NCI-H2227 (cell line): ENCODE measurements around the gene SPAST.
A peak's percentile ranks its signal among the peaks of the same experiment; 100 is the strongest.
"Not testable (repeated sequence)": the region's sequence is repeated elsewhere in the genome, so short reads cannot be mapped to it uniquely, and the experiment has no call there.

Experiments
- DNase-seq: peaks from one replicate; lab custom pipeline; 2025; ENCODE audit not compliant: unreplicated experiment; lab: John Stamatoyannopoulos, UW

The SPAST gene

GRCh38 chr2:32119161-32119560 lies 55.8 kb downstream of the SPAST start:
- DNase-seq = no peak

- no peak for DNase-seq
These were observed 61.3 kb downstream of the SPAST start for GRCh38 chr2:32124660-32125059.

GRCh38 chr2:32128636-32129035 lies 65.3 kb downstream of the SPAST start:
- no peak for DNase-seq

- no peak for DNase-seq
These were observed 65.7 kb downstream of the SPAST start for GRCh38 chr2:32129086-32129485.

- peak; percentile 31 for DNase-seq
These were observed 72.1 kb downstream of the SPAST start for GRCh38 chr2:32135409-32135808.

GRCh38 chr2:32136097-32136496 lies 72.7 kb downstream of the SPAST start:
- no peak for DNase-seq

- not testable (repeated sequence) for DNase-seq
These were observed 88.2 kb downstream of the SPAST start for GRCh38 chr2:32151544-32151943.

GRCh38 chr2:32159678-32160077 lies 96.3 kb downstream of the SPAST start:
- DNase-seq = no peak

- DNase-seq = no peak
These were observed 97.9 kb downstream of the SPAST start for GRCh38 chr2:32161296-32161695.

- DNase-seq = not testable (repeated sequence)
These were observed 100.9 kb downstream of the SPAST start for GRCh38 chr2:32164254-32164653.

- DNase-seq = peak; percentile 30
These were observed 101.6 kb downstream of the SPAST start for GRCh38 chr2:32165027-32165347.

- no peak for DNase-seq
These were observed 102.8 kb downstream of the SPAST start for GRCh38 chr2:32166115-32166574.

GRCh38 chr2:32168513-32168912 lies 105.2 kb downstream of the SPAST start:
- DNase-seq = no peak

- DNase-seq = no peak
These were observed 109.5 kb downstream of the SPAST start for GRCh38 chr2:32172870-32173269.

GRCh38 chr2:32182667-32183066 lies 119.3 kb downstream of the SPAST start:
- DNase-seq = no peak

GRCh38 chr2:32189011-32189410 lies 125.7 kb downstream of the SPAST start:
- DNase-seq = no peak

GRCh38 chr2:32192418-32192817 lies 129.1 kb downstream of the SPAST start:
- no peak for DNase-seq

- no peak for DNase-seq
These were observed 137.5 kb downstream of the SPAST start for GRCh38 chr2:32200814-32201213.

GRCh38 chr2:32203428-32203827 lies 140.1 kb downstream of the SPAST start:
- DNase-seq = not testable (repeated sequence)
